Measurements from ENCODE around the gene NFKBIB. TPM values are rescaled to one million over a fixed set of nuclear protein-coding genes. Genes with fewer than 3 reads are reported as not detected.
A peak's percentile ranks its signal among the peaks of the same experiment; 100 is the strongest.

NFKBIB gene
- total RNA-seq, 1 experiment from 2014 or later: 51.2 TPM

- H3K27me3 ChIP-seq (ENCODE audit: insufficient read depth, low read length): no peaks in the 10 kb centered on the region
- ATAC-seq: no peak
- H3K27ac ChIP-seq (ENCODE audit: low read depth, low read length): no peak overlapping the region
- no peak overlapping the region for H3K4me2 ChIP-seq (ENCODE audit: low read length)
- TSS peak; percentile 23 for BruUV-seq (replicated peaks)
- H4K20me1 ChIP-seq (ENCODE audit: insufficient read depth): no peaks in the 10 kb centered on the region
- ChIA-PET RAD21 (ENCODE audit: low non-redundant PET in 1 of 2, low total read pairs in 2 of 2, uncharacterized antibody in 2 of 2, unreplicated experiment in 2 of 2) (no interaction called here), POLR2A (no interaction called here), CTCF (interaction anchor here (1.1 kb wide), 1 partner anchor 9 kb away, joined by 4 read pairs; the partner anchor contains the start of genes MRPS12 and SARS2)
- H3K9ac ChIP-seq (ENCODE audit: low read length): no peak overlapping the region
- intact Hi-C loops (cut with micrococcal nuclease): no loop called here
- no peak for DNase-seq (ENCODE audit: low read depth, low spot score)
- TF ChIP-seq YY1 (IDR thresholded peaks at IDR 0.05; ENCODE audit: extremely low read depth, insufficient replicate concordance, low read depth, low read length) (no peak), EZH2 (IDR thresholded peaks at IDR 0.05) (no peak), SRF (IDR thresholded peaks at IDR 0.05; ENCODE audit: low read depth) (no peak), FOSL1 (IDR thresholded peaks at IDR 0.05; ENCODE audit: low read depth) (no peak), ZFX (IDR thresholded peaks at IDR 0.05) (no peak), POLR2AphosphoS5 (IDR thresholded peaks at IDR 0.05; ENCODE audit: low read depth, low read length) (no peak), TCF7L2 (IDR thresholded peaks at IDR 0.05; ENCODE audit: borderline replicate concordance, extremely low read depth, insufficient read depth, insufficient read length) (no peak), JUND (IDR thresholded peaks at IDR 0.05) (no peak), EZH2phosphoT487 (IDR thresholded peaks at IDR 0.05; ENCODE audit: borderline replicate concordance) (no peak), SIN3A (IDR thresholded peaks at IDR 0.05; ENCODE audit: low read depth) (no peak), EGR1 (IDR thresholded peaks at IDR 0.05; ENCODE audit: low read depth) (no peak), SP1 (IDR thresholded peaks at IDR 0.05; ENCODE audit: low read depth) (no peak), MAX (IDR thresholded peaks at IDR 0.05) (no peak), REST (IDR thresholded peaks at IDR 0.05; ENCODE audit: low read depth) (no peak), CEBPB (IDR thresholded peaks at IDR 0.05; ENCODE audit: low read depth) (no peak), ELF1 (IDR thresholded peaks at IDR 0.05; ENCODE audit: borderline replicate concordance, low read depth) (no peak), CBX3 (IDR thresholded peaks at IDR 0.05; ENCODE audit: low read depth) (no peak), RAD21 (IDR thresholded peaks at IDR 0.05; ENCODE audit: low read depth) (no peak)
- TF ChIP-seq, protein P1, sequence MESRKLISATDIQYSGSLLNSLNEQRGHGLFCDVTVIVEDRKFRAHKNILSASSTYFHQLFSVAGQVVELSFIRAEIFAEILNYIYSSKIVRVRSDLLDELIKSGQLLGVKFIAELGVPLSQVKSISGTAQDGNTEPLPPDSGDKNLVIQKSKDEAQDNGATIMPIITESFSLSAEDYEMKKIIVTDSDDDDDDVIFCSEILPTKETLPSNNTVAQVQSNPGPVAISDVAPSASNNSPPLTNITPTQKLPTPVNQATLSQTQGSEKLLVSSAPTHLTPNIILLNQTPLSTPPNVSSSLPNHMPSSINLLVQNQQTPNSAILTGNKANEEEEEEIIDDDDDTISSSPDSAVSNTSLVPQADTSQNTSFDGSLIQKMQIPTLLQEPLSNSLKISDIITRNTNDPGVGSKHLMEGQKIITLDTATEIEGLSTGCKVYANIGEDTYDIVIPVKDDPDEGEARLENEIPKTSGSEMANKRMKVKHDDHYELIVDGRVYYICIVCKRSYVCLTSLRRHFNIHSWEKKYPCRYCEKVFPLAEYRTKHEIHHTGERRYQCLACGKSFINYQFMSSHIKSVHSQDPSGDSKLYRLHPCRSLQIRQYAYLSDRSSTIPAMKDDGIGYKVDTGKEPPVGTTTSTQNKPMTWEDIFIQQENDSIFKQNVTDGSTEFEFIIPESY (IDR thresholded peaks at IDR 0.05; ENCODE audit: extremely low read depth, insufficient replicate concordance, low read length): no peak
- H3K4me3 ChIP-seq (replicated peaks in 1 of 2; ENCODE audit: low read depth in 1 of 2, low read length in 2 of 2): no peak overlapping the region
- H3K9me3 ChIP-seq (ENCODE audit: control insufficient read depth in 1 of 2, insufficient read depth in 1 of 2, low read depth in 1 of 2, low read length in 2 of 2): no peaks in the 10 kb centered on the region
- no peaks in the 10 kb centered on the region for H3K79me2 ChIP-seq (ENCODE audit: insufficient read depth, low read length)
- no peaks in the 10 kb centered on the region for H3K9me2 ChIP-seq (ENCODE audit: insufficient read depth)
- peaks cover 12 to 19% of the 10 kb centered on the region in 2 experiments for H3K36me3 ChIP-seq (ENCODE audit: control insufficient read depth in 1 of 2, insufficient read depth in 2 of 2, low read length in 2 of 2)
- H2AFZ ChIP-seq (ENCODE audit: low read depth, low read length, poor library complexity, severe bottlenecking): no peak overlapping the region
- no peaks in the 10 kb centered on the region for H3K4me1 ChIP-seq (ENCODE audit: control insufficient read depth in 1 of 2, insufficient read depth in 2 of 2, low read length in 2 of 2)
These were observed 21.9 kb downstream of the NFKBIB start for GRCh38 chr19:38921420-38922274.
